COR-L47 (cell line): ENCODE measurements around the gene BICRAL.
A peak's percentile ranks its signal among the peaks of the same experiment; 100 is the strongest.
"Not testable (repeated sequence)": the region's sequence is repeated elsewhere in the genome, so short reads cannot be mapped to it uniquely, and the experiment has no call there.

Experiments used
- DNase-seq: peaks from one replicate; lab custom pipeline; 2025; lab: John Stamatoyannopoulos, UW

BICRAL gene

DNA sequence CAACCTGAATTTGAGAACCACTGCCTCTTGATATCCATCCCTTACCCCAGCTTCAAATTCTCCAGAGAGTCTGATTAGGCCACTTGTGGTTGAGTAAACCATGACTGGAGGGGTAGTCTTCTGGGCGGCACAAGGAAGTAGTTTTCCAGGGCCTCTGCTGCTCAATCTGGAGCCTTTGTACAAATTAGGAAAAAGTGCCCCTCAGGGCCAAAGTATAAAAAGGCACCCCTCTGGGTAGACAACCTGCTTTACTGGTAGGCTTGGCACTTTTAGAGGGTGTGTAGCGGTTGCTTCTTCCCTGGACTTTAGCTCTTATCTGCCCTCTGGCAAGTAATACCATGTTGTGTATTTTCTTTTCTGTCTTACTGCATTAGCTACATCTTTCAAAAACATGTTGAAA lies 64.7 kb downstream of the BICRAL start:
- no peak for DNase-seq

DNA sequence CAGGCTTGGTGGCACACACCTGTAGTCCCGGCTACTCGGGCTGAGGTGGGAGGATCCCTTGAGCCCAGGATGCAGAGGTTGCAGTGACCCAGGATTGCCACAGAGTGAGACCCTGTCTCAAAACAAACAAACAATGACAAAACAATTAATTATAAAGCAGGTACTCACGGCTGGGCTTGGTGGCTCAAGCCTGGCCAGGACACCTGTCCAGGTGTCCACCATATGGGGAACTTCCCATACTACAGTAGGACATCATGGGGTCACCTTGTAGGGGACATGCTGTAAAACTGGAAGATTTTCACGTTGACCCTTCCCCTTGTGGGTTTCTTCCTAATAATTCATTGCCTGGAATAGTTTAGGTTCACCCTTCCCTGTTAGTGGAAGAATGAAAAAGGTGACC lies 66.8 kb downstream of the BICRAL start:
- no peak for DNase-seq

DNA sequence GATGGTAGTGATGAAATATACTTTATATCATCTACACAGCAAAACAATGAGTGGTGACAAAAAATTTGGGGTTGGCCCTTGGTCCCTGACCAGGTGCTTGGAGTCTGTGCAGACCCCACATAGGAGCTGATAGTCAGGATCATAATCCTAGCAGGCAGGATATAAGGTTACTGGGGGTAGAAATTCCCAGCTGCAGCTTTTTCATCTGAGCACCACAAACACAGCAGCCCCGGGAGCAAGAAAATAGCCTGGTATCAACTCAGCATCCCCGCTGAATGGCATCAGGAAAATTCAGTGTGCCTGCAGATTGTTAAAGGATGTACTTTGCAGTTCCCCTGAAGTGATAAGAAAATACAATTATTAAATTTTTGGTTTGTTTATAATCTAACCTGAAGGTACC lies 69.7 kb downstream of the BICRAL start:
- no peak for DNase-seq

DNA sequence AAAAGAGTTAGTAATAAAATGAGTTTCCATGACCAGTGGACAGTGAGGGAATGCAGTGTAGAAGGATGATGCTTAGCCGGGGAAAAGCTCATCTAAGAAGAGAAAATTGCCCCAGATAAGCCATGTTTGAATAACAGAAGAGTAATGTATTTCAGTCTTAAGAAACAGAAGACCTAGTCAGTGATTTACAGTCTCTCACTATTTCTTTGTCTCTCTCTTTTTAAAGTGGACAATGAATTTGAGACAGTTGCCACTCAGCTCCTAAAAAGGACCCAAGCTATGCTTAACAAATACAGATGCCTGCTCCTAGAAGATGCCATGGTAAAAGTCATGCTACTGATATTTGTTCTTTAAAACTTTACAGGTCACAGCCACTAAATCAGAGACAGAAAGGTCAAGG lies 78.2 kb downstream of the BICRAL start:
- no peak for DNase-seq

DNA sequence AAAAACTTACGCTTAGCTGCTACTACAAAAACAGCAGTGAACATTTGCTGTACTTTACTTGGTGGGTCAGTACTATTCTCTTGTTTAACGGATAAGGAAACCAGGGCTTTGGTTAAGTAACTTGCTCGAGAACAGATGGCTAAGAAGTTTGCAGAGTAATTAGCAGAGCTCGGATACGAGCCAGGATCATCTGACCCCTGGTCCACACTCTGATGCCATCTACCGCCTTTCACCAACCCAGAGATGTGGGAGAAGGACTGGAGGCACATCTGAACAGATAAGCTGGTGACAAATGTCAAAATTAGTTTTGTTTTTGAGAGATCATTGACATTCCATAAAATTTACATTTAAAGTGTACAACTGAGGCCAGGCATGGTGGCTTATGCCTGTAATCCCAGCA lies 78.6 kb downstream of the BICRAL start:
- no peak for DNase-seq

DNA sequence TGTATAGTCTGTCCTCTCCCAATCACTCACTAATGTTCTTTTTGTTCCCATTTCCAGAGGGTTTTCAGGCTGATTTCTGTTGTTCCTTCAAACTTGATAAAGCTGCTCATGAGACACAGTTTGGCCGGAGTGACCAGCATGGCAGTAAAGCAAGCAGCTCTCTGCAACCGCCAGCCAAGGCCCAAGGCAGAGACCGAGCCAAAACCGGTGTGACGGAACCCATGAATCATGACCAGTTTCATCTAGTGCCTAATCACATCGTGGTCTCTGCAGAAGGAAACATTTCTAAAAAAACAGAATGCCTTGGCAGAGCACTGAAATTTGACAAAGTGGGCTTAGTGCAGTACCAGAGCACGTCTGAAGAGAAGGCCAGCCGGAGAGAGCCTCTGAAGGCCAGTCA lies 82.8 kb downstream of the BICRAL start:
- DNase-seq = no peak

DNA sequence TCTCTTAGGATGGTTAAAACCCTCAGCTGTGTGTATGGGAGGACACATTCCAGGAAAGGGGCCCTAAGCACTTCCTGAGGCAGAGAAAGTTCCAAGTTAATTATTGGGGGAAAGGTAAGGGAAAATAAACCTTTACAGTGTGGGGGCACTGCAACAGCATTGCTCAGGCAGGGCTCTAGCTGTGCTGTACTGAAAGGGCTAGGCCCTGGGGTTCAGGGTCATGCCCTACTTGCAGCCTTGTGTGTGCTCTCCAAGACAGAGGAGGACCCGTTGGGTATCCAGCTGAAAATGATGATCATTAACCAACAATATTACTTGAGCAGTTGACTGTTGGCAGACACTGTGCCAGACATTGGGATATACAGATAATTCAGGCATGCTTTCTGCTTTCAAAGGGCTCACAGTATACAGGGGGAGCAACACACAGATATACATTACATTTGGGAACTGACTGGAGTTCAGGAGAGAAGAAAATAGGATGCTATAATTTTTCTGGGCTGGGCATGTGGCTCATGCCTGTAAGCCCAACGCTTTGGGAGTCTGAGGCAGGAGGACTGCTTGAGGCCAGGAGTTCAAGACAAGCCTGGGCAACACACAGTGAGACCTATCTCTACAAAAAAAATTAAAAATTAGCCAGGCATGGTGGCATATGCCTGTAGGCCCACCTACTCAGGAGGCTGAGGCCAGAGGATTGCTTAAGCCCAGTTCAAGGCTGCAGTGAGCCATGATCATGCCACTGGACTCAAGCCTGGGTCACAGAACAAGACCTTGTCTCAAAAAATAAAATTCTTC lies 88.5 kb downstream of the BICRAL start:
- DNase-seq = no peak

DNA sequence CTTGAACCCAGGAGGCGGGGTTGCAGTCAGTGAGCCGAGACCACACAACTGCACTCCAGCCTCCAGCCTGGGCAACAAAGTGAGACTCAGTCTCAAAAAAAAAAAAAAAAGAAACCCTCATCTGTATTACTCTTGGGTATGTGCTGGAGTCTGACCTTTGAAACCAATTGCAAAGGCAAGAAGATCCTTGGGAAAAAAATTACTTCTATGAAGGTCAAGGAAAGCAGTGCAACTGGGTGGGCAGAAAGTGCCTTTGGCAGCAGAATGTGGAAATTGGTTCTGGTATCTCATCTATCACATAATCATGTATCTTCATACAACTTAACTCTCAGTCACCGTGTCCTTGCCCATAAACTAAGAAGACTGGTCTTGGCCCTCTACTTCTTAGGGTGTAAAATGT lies 89.9 kb downstream of the BICRAL start:
- DNase-seq = no peak

DNA sequence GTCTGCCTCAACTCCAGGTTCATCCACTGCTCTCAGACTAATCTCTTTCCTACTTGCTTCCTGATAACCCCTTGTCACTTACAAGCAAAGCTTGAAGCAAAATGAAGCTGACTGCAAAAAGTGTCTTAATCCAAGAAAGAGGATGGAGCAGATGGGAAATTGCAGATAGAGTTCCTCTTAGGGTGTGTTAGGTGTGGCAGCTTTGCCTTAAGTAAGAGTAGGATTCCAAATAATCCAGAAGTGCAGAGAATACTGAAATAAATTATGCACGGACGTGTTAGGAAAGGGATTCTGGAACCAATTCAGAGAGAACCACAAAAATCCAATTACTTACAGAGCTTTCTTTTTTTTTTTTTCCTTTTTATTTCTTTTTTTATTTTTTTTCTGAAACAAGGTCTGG lies 91.5 kb downstream of the BICRAL start:
- DNase-seq = no peak

DNA sequence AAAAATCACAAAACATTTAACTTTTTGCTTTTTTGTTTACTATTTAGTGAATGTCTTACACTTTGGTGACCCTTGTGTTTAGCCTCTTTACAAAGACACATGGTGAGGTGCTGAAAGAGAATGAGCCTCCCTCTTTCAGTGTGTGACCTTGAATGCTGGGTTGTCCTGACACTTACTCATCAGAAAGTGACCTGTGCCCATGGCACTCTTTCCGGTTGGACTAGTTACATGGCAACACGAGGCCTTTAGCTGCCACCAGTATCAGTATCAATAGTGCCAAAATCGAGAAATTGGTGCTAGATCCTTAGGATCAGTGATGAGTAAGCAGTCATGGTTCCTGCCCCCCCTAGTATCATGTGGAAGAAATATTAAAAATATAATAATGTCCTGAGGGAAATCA lies 95.8 kb downstream of the BICRAL start:
- DNase-seq = no peak

DNA sequence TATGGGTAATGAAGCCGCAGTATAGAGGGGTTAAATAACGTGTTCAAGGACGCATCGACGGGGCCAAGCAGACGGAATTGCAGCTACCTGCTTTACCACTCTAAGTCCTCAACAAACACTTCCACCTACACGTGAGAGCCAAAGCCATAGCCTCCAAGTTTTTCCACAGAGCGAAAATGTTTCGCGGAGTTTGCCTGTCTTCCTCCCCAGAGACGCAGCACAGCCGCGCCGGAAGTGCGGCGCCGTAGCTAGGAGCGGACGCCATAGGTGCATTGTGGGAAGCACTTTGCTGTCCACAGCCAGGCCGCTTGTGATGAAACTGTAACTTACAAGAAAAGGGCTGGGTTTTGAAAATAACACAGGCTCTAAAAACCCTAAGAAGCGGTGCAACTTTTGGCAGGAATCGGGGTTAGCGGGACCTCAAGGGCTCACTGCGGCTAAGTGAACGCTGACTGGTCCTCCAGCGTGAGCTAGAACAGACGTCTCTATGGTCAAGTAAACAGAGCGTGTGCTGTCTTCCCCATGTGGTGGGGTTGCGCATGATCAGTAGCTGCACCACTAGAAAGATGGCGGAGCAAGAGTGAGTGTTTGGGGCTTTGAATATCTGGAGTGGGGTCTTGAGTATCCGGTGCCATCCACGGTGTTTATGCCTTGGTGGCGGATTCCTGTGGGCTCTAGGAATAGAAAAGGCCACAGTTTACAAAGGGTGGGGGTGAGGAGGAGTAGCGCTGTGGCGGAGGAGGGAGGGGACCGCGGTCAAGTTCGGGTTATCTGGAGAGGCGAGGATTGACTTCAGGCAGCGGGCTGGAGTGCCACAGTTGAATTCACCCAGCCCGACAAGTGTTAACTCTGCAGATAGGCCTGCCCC lies 97.8 kb downstream of the BICRAL start, which contains the start of gene RPL7L1:
Gene RPL7L1, plus strand, starts transcription at position 245 of the 868 bp plus-strand sequence. Its CDS starts 295 bp downstream, at position 540.
- DNase-seq = peak; percentile 80

DNA sequence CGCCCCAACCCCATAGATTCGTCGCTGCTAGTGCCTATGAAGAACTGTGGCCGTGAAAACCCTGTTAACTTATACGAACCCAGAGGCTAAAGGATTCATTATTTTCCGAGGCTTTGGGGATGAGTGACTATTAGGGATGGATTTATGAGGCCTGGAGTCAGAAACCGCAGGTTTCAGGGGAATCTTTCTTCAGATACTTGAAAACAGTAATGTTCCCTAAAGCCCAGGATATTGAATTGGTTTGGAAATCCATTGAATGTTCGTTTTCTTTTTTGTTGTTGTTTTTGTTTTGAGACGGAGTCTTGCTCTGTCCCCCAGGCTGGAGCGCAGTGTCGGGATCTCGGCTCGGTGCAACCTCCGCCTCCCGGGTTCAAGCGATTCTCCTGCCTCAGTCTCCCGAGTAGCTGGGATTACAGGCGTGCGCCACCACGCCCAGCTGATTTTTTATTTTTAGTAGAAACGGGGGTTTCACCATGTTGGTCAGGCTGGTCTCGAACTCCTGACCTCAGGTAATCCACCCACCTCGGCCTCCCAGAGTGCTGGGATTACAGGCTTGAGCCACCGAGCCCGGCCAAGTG lies 98.5 kb downstream of the BICRAL start:
- not testable (repeated sequence) for DNase-seq

DNA sequence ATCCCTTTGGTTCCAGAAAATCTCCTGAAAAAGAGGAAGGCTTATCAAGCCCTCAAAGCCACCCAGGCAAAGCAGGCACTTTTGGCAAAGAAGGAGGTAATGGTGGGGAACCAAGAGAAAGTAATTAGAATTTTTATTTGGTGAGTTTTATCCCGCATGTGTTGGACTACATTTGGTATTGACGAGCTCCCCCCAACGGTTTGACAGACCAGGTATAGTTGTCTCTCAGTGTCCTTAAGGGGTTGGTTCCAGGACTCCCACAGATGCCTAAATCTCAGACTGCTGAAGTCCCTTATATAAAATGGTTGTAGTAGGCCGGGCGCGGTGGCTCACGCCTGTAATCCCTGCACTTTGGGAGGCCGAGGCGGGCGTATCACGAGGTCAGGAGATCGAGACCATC lies 99.0 kb downstream of the BICRAL start:
- DNase-seq = not testable (repeated sequence)

DNA sequence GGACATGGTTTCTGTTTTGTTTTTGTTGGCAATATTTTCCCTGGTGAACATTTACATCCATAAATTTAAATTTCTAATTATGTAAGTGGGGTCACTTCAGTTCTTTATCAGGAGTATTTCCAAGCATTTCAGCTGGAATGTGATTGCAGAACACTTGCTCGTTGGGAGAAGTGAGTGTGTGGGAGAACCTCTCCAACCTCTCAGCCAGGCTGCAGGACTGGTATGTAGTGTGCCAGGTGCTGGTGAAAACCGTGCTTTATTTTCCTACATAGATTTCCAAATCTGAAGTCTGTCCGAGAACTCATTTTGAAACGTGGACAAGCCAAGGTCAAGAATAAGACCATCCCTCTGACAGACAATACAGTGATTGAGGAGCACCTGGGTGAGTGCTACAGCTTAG lies 103.8 kb downstream of the BICRAL start:
- DNase-seq = no peak

DNA sequence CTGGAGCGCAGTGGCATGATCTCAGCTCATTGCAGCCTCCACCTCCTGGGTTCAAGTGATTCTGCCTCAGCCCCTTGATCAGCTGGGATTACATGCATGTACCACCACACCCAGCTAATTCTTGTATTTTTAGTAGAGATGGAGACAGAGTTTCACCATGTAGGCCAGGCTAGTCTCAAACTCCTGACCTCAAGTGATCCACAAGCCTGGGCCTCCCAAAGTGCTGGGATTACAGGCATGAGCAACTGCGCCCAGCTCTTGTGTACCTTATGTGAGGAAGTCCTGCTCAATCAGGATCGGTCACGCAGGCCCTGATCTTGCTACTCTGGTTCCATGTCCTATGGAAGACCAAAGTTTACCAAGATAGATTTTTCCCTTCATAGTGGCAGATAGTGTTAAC lies 106.3 kb downstream of the BICRAL start:
- not testable (repeated sequence) for DNase-seq

DNA sequence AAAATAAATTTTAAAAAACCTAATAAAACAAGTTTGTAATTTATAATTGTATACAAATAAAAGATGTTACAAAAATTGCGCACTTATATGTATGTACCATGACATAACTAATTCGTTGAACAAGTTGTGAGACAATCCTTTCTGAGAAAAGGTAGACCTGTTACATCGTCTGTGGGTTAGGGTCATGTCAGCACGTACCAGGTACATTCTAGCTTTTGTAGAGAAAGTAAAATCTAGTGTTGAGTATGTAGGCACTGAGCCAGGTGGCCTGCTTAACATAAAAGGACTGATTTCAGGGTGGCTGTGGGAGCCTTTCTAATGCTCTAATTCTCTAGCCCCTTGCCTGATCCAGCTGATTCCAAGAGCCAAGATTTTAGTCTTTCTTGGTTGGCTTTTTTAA lies 108.0 kb downstream of the BICRAL start:
- DNase-seq = no peak

DNA sequence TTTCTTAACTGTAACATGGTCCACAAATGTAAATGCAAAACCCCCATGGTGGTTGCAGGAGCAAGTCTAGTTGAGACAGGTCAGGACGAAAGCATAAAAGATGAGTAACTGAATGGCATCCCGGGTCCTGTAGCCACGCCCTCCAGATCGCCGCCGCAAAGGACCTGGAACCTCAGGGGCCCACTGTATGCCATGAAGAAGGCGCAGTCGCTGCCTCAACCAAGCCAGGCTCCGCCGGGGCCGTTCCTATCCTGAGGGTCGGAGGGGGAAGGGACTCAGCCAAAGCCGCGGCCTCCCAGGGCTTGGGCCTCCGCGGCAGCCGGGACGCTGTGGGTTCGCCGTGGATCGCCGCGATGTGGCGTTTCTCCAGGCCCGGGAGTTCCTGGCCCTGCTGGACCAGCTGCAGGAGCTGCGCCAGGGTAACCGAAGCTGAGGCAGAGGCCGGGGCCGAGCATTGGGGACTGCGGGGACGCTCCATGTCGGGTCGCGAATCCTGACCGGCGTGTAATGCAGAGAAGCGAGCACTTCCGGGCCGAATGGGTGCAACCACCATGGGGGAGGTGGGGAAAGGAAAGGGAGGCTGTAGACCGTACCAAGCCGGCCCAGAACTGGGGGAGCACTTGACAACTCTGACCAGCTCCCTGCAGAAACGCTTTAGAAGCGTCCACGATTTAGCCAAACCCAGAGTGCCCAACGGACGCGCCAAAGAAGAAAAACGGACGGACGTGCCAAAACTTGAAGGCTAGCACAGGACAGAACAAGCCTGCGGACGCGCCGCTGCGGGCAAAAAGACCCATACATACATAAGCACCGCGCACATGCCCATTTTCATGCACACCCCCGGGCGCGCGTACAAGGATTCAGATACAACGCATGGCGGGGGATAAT lies 108.7 kb downstream of the BICRAL start:
- peak; percentile 95 for DNase-seq

DNA sequence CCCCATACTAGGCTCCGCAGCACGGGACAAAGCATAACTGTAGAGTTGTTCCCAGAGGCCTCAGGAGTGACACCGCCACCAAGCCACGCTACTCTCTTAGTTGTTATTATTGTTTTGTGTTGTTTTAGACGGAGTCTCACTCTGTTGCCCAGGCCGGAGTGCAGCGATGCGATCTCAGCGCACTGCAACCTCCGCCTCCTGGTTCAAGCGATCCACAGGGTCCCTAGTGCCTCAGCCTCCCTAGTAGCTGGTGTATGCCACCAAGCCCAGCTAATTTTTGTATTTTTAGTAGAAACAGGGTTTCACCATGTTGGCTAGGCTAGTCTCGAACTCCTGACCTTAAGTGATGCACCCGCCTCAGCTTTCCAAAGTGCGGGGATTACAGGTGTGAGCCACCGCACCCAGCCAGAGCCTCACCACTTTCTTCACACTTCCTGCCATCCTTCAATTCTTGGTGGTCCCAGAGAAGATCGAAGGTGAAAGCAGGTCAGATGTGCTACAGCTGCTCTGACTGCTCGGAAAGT lies 109.4 kb downstream of the BICRAL start:
- no peak for DNase-seq

DNA sequence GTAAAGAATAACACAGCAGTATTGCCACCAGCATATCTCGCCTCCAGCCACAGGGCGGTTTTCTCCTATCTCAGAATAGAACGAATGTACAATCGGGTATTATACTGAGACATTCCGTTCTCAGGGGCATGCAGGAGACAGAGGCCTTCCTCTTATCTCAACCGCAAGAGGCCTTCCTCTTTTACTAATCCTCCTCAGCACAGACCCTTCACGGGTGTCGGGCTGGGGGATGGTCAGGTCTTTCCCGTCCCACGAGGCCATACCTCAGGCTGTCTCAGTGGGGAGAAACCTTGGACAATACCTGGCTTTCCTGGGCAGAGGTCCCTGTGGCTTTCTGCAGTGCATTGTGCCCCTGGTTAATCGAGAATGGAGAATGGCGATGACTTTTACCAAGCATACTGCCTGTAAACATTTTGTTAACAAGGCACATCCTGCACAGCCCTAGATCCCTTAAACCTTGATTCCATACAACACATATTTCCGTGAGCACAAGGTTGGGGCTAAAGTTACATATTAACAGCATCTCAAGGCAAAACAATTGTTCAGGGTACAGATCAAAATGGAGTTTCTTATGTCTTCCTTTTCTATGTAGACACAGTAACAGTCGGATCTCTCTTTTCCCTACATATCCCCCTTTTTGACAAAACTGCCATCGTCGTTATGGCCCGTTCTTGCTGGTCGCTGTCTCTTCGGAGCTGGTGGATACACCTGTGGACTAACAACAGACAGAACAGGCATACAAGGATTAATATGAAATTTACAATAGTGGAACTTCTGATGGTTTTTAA lies 112.4 kb downstream of the BICRAL start:
- DNase-seq = not testable (repeated sequence)

DNA sequence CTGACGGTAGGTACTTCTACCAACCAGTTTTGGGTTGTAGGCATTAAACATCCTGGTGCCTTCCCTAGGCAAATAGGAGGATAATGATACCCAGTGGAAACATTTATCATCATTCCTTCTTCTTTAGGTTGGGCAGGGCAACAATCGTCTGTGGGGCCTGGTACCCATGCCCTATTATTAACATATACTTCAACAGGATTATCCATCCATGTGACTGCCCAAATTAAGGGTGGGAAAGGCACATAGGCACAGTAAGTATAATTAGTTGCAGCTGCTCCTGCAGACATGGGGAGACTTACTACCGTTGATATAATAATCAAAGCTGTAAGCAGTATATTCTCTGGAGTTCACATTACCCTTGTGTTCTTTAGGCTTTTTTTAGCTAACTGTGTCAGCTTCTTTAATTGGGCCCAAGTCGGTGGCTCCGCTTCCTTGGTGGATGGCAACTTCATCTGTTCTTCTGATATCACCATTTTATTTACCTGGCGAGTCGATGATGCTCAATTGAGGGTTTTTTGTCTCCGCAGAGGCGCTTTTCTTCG lies 114.4 kb downstream of the BICRAL start:
- DNase-seq = peak; percentile 43
